Esophagus squamous epithelium (tissue), 4 donors: ENCODE results near the gene PRKCZ.

Experiments
- POLR2A ChIP-seq, 4 donors: fragments of 450-650 bp; IDR thresholded peaks; one replicate each; pipeline ENCODE4 v1.6.1; 2017; ENCODE audit warnings: antibody characterized with exemption in 4 of 4, mild to moderate bottlenecking in 4 of 4, moderate library complexity in 3 of 4
- TF ChIP-seq, protein P1 (sequence below), 6 experiments: fragments of 450-650 bp in 4 of 6; fragments of 200-600 bp in 2 of 6; sonication (generic) in 2 of 6; IDR thresholded peaks; one replicate each; pipeline ENCODE4 v1.5.1; 2016 to 2019; ENCODE audit warnings: antibody characterized with exemption in 6 of 6, mild to moderate bottlenecking in 4 of 6, moderate library complexity in 4 of 6

DNA sequence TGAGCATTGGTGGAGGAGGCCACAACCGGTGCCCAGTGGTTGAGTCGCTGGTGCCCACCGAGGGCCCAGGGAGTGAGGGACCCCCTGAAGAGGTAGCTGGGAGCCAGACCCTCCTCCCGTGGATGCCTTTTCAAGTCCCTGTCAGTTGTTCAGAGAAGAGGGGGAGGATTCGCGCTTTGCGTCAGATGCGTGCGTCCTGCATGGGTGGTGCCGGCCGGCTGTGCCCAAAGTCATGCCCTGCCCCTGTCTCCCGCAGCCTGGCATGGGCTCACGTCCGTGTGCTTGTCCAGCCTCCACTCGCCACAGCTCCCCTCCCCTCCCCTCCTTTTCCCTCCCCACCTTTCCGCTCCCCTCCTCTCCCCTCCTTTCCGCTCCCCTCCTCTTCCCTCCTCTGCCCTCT lies 45.2 kb downstream of the PRKCZ start:
- TF ChIP-seq, protein P1, sequence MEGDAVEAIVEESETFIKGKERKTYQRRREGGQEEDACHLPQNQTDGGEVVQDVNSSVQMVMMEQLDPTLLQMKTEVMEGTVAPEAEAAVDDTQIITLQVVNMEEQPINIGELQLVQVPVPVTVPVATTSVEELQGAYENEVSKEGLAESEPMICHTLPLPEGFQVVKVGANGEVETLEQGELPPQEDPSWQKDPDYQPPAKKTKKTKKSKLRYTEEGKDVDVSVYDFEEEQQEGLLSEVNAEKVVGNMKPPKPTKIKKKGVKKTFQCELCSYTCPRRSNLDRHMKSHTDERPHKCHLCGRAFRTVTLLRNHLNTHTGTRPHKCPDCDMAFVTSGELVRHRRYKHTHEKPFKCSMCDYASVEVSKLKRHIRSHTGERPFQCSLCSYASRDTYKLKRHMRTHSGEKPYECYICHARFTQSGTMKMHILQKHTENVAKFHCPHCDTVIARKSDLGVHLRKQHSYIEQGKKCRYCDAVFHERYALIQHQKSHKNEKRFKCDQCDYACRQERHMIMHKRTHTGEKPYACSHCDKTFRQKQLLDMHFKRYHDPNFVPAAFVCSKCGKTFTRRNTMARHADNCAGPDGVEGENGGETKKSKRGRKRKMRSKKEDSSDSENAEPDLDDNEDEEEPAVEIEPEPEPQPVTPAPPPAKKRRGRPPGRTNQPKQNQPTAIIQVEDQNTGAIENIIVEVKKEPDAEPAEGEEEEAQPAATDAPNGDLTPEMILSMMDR (IDR thresholded peaks at IDR 0.05) = no peak
- TF ChIP-seq POLR2A (IDR thresholded peaks at IDR 0.05) = no peak
